ENCODE measurements around the gene LRRC15. TPM values are rescaled to one million over a fixed set of nuclear protein-coding genes. Genes with fewer than 3 reads are reported as not detected.

Gene LRRC15
- total RNA-seq, 1 experiment from 2014 or later: not detected

DNA sequence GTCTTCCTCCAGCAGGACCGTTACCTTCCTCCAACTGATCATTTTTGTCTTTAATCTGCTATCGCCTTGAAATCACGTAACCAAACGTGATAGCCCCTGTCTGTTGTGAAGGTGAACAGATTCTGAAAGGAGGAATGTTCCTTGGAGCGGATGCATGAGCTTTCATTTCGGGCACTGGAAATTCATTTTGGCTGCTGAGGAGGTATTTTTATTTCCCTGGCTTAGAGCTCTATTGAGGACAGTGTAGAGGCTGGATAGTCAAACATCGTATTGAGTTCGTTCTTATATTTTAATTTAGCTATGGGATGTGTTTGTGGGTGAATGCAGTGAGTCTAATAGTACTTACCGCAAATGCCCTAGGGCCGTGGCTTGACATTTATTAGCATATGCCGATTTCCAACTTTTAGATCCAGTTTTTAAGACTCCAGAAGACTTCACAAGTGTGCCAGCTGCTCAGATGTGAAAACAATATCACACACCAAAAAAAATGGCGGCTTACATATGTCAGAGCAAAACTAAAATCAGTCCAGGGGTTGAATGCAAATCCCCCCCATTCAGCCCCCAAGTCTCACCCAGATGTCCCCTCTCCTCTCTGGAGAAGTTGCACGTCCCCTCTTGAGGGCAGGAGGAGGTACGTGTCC lies 40.5 kb downstream of the LRRC15 start:
- Mint-ChIP-seq H3K9me3 (ENCODE audit: low read depth, unreplicated experiment) (no peaks in the 10 kb centered on the region), H3K4me3 (ENCODE audit: low read depth, unreplicated experiment) (no peak overlapping the region), H3K36me3 (ENCODE audit: insufficient read depth, unreplicated experiment) (peaks cover 12% of the 10 kb centered on the region), H3K27ac (ENCODE audit: unreplicated experiment) (no peak overlapping the region), H3K4me1 (ENCODE audit: low read depth, unreplicated experiment) (peaks cover 22% of the 10 kb centered on the region), H3K27me3 (ENCODE audit: unreplicated experiment) (no peaks in the 10 kb centered on the region)
- BruUV-seq (replicated peaks): no TSS peak
- TF ChIP-seq, protein P1, sequence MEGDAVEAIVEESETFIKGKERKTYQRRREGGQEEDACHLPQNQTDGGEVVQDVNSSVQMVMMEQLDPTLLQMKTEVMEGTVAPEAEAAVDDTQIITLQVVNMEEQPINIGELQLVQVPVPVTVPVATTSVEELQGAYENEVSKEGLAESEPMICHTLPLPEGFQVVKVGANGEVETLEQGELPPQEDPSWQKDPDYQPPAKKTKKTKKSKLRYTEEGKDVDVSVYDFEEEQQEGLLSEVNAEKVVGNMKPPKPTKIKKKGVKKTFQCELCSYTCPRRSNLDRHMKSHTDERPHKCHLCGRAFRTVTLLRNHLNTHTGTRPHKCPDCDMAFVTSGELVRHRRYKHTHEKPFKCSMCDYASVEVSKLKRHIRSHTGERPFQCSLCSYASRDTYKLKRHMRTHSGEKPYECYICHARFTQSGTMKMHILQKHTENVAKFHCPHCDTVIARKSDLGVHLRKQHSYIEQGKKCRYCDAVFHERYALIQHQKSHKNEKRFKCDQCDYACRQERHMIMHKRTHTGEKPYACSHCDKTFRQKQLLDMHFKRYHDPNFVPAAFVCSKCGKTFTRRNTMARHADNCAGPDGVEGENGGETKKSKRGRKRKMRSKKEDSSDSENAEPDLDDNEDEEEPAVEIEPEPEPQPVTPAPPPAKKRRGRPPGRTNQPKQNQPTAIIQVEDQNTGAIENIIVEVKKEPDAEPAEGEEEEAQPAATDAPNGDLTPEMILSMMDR (IDR thresholded peaks at IDR 0.05; ENCODE audit: unreplicated experiment): no peak
- CTCF ChIA-PET: interaction anchor here (1.1 kb wide), 1 partner anchor 15 kb away, joined by 3 read pairs; no protein-coding TSS in a partner anchor
- intact Hi-C loops (cut with micrococcal nuclease; ENCODE audit: unreplicated experiment): no loop called here
- DNase-seq: no peak

DNA sequence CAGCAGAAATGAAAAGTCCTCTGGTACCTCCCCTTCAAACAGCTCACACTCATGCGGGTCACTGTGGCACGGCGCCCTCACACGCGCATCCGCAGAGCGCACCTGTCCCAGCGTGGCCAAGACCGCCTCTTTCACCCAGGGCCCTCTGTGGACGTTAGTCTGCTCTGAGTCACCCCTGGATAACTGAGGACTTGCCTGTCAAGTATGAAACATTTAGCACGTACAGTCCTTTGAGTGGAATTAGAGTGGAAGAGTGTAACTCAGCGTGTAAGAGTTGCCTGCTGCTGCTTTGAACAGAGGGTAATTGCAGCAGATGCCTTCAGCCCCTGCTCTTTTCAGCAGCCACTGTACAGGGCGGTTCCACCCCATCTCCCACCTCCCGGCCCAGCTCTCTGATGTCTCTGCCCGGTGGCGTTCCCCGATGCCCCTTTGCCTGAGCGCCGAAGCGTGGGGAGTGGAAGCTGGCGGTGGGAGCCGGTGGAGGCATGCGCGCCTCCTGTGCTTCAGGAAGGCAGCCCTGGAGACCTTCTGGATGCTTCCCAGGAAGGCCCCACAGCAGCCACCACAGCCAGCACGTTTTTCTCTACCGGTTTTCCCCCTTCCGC lies 41.4 kb downstream of the LRRC15 start:
- Mint-ChIP-seq H3K36me3 (ENCODE audit: insufficient read depth, unreplicated experiment) (peaks cover 4% of the 10 kb centered on the region), H3K27me3 (ENCODE audit: unreplicated experiment) (no peaks in the 10 kb centered on the region), H3K9me3 (ENCODE audit: low read depth, unreplicated experiment) (no peaks in the 10 kb centered on the region), H3K4me1 (ENCODE audit: low read depth, unreplicated experiment) (peaks cover 22% of the 10 kb centered on the region), H3K4me3 (ENCODE audit: low read depth, unreplicated experiment) (no peak overlapping the region), H3K27ac (ENCODE audit: unreplicated experiment) (no peak overlapping the region)
- intact Hi-C loops (cut with micrococcal nuclease; ENCODE audit: unreplicated experiment): no loop called here
- TF ChIP-seq, protein P1 (IDR thresholded peaks at IDR 0.05; ENCODE audit: unreplicated experiment): no peak
- CTCF ChIA-PET: interaction anchor here (1.1 kb wide), 1 partner anchor 16 kb away, joined by 3 read pairs; no protein-coding TSS in a partner anchor
- BruUV-seq (replicated peaks): no TSS peak
- DNase-seq: peak; percentile 60

DNA sequence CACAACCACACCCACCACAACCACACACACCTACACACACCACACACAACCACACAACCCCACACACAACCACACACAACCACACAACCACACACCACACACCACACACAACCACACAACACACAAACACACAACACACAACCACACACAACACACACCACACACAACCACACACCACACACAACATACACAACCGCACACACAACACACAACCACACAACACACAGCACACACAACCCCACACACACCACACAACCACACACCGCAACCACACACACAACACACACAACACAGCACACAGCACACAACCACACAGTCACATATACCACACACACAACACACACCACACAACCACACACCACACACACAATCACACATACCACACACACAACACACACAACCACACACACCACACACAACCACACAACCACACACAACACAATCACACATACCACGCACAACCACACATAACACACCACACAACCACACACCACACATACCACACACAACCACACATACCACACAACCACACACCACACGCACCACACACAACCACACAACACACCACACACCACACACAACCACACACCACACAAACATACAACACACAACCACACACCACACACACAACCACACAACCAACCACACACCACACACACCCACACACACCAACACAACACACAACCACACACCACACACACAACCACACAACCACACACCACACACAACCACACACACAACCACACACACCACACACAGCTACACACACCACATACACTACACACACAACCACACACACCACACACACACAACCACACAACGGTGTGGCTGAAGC lies 42.1 kb downstream of the LRRC15 start:
- no peak for DNase-seq
- H3K27me3 Mint-ChIP-seq (ENCODE audit: unreplicated experiment): no peaks in the 10 kb centered on the region
- intact Hi-C loops (cut with micrococcal nuclease; ENCODE audit: unreplicated experiment): no loop called here
- TF ChIP-seq, protein P1 (IDR thresholded peaks at IDR 0.05; ENCODE audit: unreplicated experiment): no peak
- CTCF ChIA-PET: interaction anchor here (1.1 kb wide), 1 partner anchor 17 kb away, joined by 3 read pairs; no protein-coding TSS in a partner anchor
- H3K4me3 Mint-ChIP-seq (ENCODE audit: low read depth, unreplicated experiment): no peak overlapping the region
- H3K9me3 Mint-ChIP-seq (ENCODE audit: low read depth, unreplicated experiment): no peaks in the 10 kb centered on the region
- no peak overlapping the region for H3K27ac Mint-ChIP-seq (ENCODE audit: unreplicated experiment)
- peaks cover 16% of the 10 kb centered on the region for H3K4me1 Mint-ChIP-seq (ENCODE audit: low read depth, unreplicated experiment)
- H3K36me3 Mint-ChIP-seq (ENCODE audit: insufficient read depth, unreplicated experiment): no peaks in the 10 kb centered on the region
- no TSS peak for BruUV-seq (replicated peaks)

DNA sequence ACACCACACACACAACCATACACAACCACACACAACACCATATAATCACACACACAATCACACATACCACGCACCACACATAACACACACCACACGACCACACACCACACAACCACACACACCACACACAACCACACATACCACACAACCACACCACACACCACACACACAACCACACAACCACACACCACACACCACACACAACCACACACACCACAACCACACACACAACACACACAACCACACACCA lies 42.6 kb downstream of the LRRC15 start:
- H3K9me3 Mint-ChIP-seq (ENCODE audit: low read depth, unreplicated experiment): no peaks in the 10 kb centered on the region
- no peaks in the 10 kb centered on the region for H3K27me3 Mint-ChIP-seq (ENCODE audit: unreplicated experiment)
- no peak overlapping the region for H3K27ac Mint-ChIP-seq (ENCODE audit: unreplicated experiment)
- BruUV-seq (replicated peaks): no TSS peak
- DNase-seq: no peak
- intact Hi-C loops (cut with micrococcal nuclease; ENCODE audit: unreplicated experiment): no loop called here
- no peaks in the 10 kb centered on the region for H3K36me3 Mint-ChIP-seq (ENCODE audit: insufficient read depth, unreplicated experiment)
- H3K4me1 Mint-ChIP-seq (ENCODE audit: low read depth, unreplicated experiment): peaks cover 20% of the 10 kb centered on the region
- TF ChIP-seq, protein P1 (IDR thresholded peaks at IDR 0.05; ENCODE audit: unreplicated experiment): no peak
- no peak overlapping the region for H3K4me3 Mint-ChIP-seq (ENCODE audit: low read depth, unreplicated experiment)
- CTCF ChIA-PET: no interaction called here

Measured in Calu3 (cell line).